GM12873 (cell line): ENCODE results near the gene COPS9.

Experiments used
- TF ChIP-seq, protein P1 (sequence below): IDR thresholded peaks from 2 replicates; pipeline ENCODE4 v1.5.1; 2012; ENCODE audit warnings: low read depth, mild to moderate bottlenecking, moderate library complexity, low read length, control low read depth; ENCODE audit not compliant: insufficient read depth; ENCODE audit errors: missing control alignments

The COPS9 gene

DNA sequence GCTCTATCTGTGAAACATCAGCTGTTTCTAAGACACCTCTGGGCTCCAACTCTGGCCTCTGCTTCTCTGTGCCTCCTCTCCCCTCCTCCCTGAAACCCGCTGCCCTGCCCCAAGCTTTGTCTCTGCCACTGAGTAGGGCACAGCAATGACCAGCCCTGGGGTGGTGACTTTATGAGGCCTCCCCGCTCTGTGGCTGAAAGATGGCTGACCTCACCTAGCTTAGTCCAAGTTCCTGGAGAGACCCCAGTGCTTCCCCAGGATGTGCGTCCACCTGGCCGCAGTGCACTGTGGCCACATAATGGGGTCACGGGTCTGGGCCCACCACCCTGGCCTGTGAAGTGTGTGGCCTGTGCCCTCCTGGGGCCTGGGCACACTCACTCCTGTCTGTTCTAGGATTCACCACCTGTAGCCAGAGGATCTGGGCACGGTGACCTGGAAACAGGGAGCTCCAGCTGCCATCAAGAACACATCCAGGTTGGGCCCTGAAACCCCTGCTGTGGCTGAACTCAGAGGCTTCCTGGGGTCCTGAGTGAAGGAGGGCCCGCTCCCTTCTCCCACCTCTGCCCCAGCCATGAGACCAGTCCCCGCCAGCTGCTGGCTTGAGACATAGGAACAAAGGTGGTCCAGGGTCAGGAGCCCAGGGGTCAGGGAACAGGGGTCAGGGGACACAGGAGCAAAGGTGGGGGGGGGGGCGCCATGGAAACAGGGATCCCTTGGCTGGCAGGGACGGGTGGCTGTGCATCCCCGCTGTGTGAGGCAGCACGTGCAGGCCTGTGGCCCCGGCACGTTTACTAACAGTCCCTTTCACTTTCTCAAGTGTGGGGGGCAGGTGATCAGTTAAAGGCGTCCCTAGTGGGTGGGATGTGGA, 33.6 kb upstream of the COPS9 start:
- TF ChIP-seq, protein P1, sequence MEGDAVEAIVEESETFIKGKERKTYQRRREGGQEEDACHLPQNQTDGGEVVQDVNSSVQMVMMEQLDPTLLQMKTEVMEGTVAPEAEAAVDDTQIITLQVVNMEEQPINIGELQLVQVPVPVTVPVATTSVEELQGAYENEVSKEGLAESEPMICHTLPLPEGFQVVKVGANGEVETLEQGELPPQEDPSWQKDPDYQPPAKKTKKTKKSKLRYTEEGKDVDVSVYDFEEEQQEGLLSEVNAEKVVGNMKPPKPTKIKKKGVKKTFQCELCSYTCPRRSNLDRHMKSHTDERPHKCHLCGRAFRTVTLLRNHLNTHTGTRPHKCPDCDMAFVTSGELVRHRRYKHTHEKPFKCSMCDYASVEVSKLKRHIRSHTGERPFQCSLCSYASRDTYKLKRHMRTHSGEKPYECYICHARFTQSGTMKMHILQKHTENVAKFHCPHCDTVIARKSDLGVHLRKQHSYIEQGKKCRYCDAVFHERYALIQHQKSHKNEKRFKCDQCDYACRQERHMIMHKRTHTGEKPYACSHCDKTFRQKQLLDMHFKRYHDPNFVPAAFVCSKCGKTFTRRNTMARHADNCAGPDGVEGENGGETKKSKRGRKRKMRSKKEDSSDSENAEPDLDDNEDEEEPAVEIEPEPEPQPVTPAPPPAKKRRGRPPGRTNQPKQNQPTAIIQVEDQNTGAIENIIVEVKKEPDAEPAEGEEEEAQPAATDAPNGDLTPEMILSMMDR = no peak

GRCh38 chr2:240168546-240169361, 32.6 kb upstream of the COPS9 start:
- TF ChIP-seq, protein P1 = no peak

DNA sequence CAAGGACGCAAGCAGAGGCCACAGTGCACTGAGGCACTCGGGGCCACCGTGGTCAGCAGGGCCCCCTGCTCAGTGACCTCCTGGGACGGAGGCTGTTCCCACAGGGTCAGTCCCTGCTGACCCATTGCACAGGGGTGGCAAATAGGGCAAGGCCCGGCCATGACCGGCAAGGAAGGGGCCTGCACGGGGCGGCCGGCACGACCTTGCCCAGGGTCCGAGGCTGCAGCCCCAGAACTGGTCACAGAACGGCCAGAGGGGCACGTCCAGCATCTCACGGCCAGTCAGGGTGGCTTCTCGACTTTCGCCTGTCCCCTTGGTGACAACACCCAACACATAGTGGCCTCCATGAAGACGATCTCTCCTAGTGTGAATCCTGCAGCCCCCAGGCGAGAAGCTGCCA, 31.9 kb upstream of the COPS9 start:
- TF ChIP-seq, protein P1 = no peak

GRCh38 chr2:240167588-240167880, 31.4 kb upstream of the COPS9 start:
- TF ChIP-seq, protein P1 = no peak

DNA sequence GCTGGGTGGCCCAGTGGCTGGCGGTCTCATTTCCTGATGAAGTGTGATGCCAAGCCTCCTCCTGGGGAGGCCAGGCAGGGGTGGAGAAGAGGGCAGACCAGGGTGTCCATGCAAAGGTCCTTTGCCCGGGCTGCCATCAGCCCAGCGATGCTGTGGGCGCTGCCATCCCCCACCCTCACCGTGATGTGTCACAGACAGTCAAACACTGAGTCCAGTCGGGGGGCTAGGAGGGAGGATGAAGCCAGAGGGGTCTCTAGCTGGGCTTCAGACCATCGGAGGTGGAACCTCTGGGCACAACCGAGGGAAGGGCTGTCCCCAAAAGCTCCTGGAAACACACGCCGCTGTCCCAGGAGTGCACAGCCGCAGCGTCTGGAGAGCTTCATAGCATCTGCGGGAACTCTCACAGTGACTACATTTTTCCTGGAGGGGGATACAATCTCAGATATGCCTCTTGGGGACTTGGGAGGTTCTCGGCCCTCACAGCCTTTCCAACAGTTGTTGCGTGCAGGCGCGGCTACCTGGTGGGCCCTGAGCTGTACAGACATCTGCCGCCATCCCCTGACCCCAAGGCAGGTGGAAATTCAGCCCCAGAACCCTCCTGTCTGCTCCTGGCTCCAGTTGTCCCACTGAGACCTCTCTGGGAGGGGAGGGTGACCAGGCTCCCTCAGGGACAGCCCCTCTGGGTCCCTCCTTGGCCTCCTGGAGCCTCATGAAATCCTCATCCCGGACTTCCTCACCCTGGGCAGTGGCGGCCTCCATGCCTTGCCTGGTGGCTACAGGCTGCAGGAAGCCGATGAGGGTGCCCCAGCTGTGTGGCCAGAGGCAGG, 30.9 kb upstream of the COPS9 start:
- TF ChIP-seq, protein P1 = no peak

GRCh38 chr2:240166191-240166590, 30.1 kb upstream of the COPS9 start:
- TF ChIP-seq, protein P1 = no peak
